Inflammatory macrophage (primary cell): Measurements from ENCODE around the gene GYPE.
A peak's percentile ranks its signal among the peaks of the same experiment; 100 is the strongest.
"Not testable (repeated sequence)": the region's sequence is repeated elsewhere in the genome, so short reads cannot be mapped to it uniquely, and the experiment has no call there.

Source experiments
- DNase-seq, 2 donors: peaks; one replicate each; pipeline ENCODE4 v3.0.0-alpha.2; 2020 to 2022
- total RNA-seq, 18 experiments: gene quantifications; one replicate each; lab custom pipeline; 2026; ENCODE audit warnings: mixed read lengths in 6 of 18, inconsistent platforms in 2 of 18; lab: John Stamatoyannopoulos, UW

GYPE gene
- total RNA-seq: 0 to 0.62 (median 0.06) reads per million in 18 experiments

- not testable (repeated sequence) for DNase-seq
These were observed at the start of gene GYPE for GRCh38 chr4:143905440-143905839. TSS of gene GYPE (minus strand) at chr4:143905559. CDS start at chr4:143905507, 52 bp downstream.

GRCh38 chr4:143951458-143951972 is 46.2 kb upstream of the GYPE start:
- not testable (repeated sequence) for DNase-seq

- DNase-seq: not testable (repeated sequence)
These were observed 45.6 kb upstream of the GYPE start for GRCh38 chr4:143950967-143951366.

DNA sequence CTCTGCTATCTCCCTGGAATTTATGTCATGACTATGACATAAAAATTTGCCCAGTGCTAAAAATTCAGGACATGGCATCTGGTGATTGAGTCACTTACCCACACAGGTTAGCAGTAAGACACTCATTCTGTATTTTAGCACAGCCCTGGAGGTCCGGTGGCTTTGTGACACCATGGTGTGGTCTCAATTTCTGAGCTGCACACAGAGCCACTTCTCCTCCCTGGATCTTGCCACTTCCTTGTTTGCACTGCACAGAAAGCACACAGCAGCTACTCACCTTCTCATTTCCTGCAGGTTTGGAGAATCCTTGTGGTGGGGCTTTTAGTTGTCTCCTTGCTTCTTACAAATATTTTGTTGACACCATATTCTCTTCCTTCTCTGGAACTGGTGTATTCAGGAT is 44.8 kb upstream of the GYPE start:
- not testable (repeated sequence) for DNase-seq

GRCh38 chr4:143947493-143947892 is 42.1 kb upstream of the GYPE start:
- not testable (repeated sequence) for DNase-seq

DNA sequence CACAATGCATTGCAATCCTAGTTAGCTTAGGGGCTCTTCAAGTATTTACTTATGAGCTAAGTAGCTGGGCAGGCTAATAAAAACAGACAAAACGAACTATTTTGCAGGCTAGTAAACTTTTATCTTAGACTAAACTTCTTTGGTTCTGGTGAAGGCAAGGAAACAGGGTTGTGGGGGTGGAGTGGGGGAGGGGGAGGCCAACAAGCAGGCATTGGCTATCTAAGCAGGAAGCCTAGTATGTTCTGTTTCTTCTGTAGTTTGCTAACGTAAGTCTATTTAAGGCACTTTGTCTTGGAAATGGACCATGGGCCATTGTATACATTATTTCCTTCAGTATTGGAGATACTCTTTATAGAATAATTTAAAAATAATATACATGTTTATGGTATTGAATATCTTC is 35.3 kb upstream of the GYPE start:
- DNase-seq: not testable (repeated sequence)

DNA sequence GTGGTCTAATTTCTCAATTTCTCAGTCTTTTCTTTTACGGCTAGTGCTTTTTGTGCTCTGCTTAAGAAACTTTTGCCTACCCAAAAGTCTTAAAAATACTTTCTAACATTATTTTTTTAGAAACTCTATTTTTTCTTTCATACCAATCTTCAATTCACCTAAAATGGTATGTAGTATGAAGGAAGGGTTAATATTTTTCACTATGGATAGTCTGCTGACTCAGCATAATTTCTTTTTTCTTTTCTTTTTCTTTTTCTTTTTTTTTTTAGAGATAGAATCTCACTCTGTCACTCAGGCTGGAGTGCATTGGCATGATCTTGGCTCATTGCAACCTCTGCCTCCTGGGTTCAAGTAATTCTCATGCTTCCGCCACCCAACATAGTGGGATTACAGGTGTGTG is 34.2 kb upstream of the GYPE start:
- no peak for DNase-seq

DNA sequence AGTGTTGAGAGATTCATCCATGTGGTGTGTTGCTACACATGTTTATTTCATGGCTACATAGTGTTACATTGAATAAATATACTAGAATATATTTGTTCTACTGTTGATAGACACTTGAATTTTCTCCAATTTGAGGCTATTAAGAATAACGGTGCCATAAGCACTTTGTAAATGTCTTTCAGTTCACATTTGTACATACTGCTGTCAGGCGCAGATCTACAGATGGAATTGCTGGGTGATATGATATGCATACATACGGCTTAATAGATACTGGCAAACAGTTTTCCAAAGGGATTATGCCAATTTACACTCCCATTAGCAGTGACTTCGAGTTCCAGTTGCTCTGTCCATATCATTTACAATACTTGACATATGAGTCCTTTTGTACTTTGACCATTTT is 33.5 kb upstream of the GYPE start:
- DNase-seq: not testable (repeated sequence)

DNA sequence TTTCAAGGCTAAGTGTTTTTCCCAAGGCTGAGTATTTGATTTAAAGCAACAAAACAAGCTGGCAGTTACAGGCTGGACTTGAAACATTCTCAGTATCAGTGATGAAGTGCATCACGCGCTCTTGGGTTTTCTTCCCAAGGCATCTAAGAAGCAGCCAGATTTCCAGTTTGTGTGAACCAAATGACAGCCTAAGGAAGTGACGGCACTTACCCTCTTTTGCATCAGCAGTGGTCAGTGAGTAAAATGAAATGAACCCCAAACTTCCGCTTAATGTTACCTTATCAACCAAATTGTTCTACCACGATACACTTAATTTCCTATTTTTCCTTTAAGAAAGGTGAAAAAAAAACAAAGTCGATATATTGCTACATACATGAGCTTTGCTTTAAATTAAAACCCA is 15.8 kb upstream of the GYPE start:
- peak; percentile 48 to 54 for DNase-seq

GRCh38 chr4:143916485-143916884 is 11.1 kb upstream of the GYPE start:
- not testable (repeated sequence) for DNase-seq

- DNase-seq: not testable (repeated sequence)
These were observed 7.1 kb upstream of the GYPE start for GRCh38 chr4:143912478-143912877.

DNA sequence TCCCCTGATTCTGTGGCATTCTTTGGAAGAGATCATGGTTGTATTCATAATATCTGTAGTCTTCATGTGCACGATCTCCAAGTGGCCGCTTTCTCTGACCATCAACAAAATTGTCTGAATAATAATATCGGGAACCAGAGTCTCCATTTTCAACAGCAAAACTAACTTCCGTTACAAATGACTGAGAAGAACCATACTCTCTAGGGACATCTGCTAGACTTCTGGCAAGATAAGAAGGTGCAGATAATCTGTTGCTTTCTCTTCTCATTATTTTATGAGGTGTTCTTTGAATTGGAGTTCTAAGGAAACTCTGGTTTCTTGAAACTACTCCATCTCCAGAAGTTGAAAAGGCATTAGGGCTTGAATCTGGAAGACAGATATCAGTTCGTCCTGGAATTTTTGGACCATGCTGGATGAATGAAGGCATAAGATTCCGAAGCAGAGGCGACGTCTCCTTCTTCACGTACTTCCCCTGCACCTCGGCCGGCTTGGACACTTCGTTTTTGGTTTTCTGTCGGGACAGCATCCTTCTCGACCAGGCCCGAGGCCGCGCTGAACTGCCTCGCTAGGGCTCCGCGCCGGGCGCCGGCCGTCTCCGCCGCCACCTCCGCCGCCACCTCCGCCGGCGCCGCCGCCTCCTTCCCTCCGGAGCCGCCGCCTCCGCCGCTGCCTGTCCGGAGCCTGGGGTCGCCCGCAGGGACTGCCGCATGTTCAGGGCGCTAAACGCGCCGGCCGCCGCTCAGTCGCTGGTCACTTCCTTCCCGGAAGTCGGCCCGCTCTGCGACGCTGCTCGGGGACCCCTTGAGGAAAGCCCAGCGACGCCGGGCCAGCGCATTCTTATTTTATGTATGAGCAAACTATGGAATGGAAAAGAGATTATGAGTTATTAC is 6.4 kb upstream of the GYPE start:
- DNase-seq: peak in 1 of 2 donors; percentile 15

DNA sequence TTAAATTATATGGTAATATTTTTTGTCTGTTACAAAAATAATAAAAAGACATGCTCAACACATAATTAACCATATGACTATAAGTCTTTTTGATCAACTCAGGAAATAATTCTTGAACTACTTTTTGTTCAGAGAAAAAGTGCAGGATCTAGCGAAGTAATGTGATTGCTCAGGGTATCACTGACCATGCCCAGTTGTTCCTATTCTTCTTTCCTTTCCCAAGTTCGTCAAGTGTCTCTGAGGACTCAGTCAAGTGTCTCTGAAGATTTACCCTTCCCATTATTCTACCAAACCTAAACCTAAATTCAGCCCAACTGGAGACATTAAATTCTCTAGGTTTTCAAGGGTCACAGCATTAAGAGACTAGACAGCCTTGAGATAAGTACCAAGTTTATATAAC is 5.5 kb upstream of the GYPE start:
- not testable (repeated sequence) for DNase-seq

DNA sequence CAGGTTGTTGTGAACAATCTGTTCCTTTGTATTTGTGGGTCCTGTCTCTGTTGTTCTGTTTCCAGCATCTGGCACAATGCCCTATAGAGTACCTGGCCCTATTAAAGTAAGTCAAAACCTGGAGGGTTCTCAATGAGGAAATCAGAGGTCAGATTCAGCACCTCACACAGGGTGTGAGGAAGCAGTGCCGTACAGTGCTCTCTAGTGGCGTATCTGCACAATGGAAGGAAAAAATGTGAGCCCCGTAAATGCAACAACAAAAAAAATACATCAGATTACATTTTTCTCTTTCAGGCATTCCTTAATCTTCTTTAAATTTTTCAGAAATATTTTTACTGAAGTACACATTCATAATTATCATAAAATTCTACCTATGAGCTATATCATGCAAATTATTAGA is 2.5 kb upstream of the GYPE start:
- peak; percentile 10 to 15 for DNase-seq

DNA sequence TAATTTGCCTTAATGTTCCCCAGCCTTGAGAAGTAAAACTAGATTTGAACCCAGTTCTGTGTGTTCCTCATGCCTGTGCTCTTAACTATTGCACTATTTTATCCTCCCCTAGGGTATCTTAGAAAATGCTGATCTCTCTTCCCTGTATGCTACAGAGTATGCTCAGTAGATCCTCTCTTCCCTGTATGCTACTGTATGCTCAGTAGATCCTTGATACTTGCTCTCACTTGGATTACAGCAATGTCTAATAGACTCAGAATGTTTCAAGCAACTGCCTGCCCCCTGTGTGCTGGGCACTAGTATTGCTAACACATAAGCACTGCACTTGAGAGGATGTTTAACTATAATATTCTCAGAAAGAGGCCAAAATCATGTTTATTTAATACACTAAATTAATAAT is 928 bp downstream of the GYPE start:
- not testable (repeated sequence) for DNase-seq

GRCh38 chr4:143890323-143890722 is 15.0 kb downstream of the GYPE start:
- DNase-seq: not testable (repeated sequence)

- DNase-seq: not testable (repeated sequence)
These were observed 17.2 kb downstream of the GYPE start for GRCh38 chr4:143888189-143888588.

DNA sequence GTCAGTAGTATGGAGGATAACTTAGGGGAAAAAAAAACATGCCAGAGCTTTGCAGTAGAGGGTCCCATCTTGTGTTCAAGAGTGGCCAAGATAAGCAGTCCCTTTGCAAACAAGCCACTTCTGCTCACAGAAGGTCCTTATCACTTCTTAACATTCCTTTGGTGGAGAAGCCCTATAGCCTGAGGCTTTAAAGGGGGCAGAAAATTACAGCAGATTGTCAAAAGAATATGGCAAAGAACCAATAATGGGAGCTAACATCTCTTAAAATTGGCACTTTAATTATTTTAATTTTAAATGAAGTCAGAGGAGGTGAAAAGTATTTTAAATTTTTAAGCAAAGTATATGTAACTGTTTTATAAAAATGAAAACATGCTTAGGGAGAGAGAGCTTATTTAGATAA is 20.4 kb downstream of the GYPE start:
- DNase-seq: not testable (repeated sequence)

GRCh38 chr4:143883529-143883928 is 21.8 kb downstream of the GYPE start:
- no peak for DNase-seq

DNA sequence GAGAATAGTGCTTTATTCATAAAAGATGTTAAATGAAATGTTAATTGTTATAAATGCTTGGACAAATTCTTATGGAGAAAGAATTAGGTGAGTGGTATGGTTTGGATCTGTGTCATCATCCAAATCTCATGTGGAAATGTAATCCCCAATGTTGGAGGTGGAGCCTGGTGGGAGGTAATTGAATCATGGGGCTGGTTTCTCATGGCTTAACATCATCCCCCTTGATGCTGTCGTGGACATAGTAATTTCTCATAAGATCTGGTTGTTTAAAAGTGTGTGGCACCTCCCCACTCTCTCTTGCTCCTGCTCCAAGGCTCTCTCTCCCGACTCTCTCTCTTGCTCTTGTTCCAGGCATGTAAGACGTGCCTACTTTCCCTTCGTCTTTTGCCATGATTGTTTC is 22.5 kb downstream of the GYPE start:
- no peak for DNase-seq

GRCh38 chr4:143879561-143879960 is 25.8 kb downstream of the GYPE start:
- DNase-seq: not testable (repeated sequence)

GRCh38 chr4:143875357-143875756 is 30.0 kb downstream of the GYPE start:
- not testable (repeated sequence) for DNase-seq

GRCh38 chr4:143870523-143871268 is 34.7 kb downstream of the GYPE start:
- DNase-seq: not testable (repeated sequence)
